HG02763 (cell line): ENCODE data around the gene GPALPP1.
"Not testable (repeated sequence)": the region's sequence is repeated elsewhere in the genome, so short reads cannot be mapped to it uniquely, and the experiment has no call there.

Experiments
- ATAC-seq: cut with Tn5 transposase; IDR thresholded peaks from one replicate; pipeline ENCODE4 v1.9.1; 2021; ENCODE audit warnings: mild to moderate bottlenecking, moderate library complexity; ENCODE audit not compliant: unreplicated experiment

The GPALPP1 gene

DNA sequence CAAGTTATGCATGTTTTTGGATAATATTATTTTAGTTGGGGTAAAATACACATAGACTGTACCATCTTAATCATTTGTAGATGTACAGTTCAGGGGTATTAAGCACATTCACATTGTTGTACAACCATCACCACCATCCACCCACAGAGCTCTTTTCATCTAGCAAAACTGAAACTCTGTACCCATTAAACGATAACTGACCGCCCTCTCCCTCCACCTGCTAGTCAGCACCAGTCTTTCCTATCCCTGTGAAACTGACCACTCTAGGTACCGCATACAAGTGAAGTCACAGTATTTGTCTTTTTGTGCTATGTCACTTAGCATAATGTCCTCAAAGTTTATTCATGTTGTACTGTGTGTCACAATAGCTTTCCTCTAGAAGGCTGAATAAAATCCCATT lies 70.7 kb downstream of the GPALPP1 start:
- no peak for ATAC-seq

DNA sequence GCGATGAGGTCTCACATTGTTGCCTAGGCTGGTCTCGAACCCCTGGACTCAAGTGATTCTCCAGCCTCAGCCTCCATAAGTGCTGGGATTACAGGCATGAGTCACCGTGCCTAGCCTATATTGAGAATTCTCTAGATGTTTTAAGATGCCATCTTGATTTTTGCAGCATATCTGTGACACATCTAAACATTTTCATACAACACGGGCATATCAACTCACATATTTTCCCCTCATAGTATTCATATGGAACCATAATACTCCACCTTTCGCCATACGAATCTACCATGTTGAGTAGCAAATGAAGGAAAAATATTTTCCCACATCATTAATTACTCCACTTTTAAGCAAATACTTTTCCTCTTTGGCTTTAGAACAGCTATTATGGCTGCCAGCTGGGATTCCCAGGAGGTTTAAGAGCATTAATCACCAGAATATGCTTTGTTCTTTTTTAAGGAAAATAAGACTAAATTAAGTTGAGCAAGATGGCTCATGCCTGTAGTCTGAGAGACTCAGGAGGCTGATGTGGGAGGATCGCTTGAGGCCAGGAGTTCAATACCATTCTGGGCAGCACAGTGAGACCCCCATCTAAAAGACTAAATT lies 74.0 kb downstream of the GPALPP1 start:
- ATAC-seq: no peak

DNA sequence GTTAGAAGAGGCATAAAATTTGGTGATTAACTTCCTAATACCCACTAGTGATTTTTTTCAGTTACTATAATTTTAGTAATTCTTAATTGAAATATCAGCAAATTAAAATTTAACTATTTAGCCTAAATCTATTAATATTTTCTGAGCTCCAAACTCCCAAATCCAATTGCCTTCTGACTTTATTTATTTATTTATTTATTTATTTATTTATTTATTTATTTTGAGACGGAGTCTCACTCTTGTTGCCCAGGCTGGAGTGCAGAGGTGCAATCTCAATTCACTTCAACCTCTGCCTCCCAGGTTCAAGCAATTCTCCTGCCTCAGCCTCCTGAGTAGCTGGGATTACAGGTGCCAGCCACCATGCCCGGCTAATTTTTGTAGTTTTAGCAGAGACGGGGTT lies 74.6 kb downstream of the GPALPP1 start:
- not testable (repeated sequence) for ATAC-seq

DNA sequence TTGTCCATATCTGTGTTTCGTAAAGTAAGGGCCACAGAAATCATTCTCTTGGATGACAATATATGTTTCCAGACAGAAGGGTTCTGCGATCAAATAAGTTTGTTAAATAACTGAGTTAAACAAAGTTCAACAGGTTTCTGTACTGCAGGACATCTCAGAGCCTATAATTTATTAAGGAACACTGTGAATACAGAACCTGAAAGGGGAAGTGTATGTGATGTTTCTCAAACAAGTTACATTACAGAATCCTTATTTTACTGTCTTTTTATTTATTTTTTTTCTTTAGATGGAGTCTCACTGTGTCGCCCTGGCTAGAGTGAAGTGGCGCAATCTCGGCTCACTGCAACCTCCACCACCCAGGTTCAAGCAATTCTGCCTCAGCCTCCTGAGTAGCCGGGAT lies 75.6 kb downstream of the GPALPP1 start:
- no peak for ATAC-seq

DNA sequence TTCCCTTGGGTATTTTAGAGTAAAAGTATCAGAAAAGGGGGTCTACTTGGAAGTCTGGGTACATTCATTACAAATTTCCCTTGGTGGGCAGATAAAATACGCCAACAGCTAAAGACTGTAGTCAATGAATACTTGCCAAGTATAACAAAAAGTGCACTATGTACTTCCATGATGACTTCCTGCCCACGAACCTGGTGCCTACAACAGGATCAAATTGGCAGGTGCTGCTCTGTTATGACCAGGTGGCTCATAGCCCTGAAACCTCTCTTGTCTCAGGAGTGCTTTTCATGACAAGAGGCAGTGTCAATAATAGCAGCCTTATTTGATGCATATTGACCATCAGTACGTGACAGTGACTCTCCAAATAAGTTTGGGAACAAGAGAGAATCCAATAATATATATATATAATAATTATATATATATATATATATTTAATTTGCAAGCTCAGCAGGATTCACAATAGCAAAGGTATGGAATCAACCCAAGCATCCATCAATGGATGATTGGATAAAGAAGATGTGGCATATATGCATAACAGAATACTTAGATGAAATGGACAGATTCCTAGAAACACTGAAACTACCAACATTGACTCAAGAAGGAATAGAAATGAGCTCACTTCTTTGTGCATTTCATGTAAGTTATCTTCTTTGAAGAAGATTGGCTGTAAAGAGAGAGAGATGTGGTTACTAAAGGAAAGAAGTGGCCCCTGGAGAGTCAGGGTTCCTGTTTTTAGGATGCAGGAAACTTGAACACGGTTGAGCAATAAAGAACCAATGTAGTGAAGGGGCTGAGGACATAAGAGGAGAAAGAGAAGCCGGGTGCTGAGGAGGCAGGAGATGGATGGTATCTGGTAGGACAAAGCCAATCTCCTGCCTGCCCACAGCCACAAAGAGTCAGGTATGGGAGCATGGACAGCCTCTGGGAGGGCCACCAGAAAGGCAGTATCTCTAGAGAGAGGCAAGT lies 79.0 kb downstream of the GPALPP1 start:
- no peak for ATAC-seq

DNA sequence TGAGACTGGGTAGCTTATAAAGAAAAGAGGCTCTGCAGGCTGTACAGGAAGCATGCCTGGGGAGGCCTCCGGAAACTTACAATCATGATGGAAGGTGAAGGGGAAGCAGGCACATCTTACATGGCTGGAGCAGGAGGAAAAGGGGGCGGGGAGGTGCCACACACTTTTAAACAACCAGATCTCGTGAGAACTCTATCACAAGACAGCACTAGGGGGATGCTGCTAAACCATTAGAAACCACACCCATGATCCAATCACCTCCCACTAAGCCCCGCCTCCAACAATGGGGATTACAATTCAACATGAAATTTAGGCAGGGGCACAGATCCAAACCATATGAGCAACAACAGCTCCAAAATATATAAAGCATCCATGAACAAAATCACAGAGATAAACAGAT lies 84.5 kb downstream of the GPALPP1 start:
- ATAC-seq: no peak

DNA sequence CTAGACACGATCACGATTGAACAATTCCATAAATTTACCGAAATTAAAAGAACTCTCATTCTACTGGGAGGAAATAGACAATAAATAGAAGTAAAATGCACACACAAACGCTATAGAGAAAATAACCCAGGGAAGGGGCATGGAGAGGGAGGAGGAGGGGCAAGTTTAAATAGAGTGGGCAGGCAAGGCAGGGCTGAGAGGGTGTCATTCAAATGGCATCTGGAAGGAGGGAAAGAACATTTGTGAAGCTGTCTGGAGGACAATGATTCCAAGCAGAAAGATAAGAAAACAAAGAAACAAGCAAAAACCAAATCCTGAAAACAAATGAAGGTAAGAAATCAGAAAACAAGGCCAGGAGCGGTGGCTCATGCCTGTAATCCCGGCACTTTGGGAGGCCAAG lies 85.4 kb downstream of the GPALPP1 start:
- no peak for ATAC-seq

DNA sequence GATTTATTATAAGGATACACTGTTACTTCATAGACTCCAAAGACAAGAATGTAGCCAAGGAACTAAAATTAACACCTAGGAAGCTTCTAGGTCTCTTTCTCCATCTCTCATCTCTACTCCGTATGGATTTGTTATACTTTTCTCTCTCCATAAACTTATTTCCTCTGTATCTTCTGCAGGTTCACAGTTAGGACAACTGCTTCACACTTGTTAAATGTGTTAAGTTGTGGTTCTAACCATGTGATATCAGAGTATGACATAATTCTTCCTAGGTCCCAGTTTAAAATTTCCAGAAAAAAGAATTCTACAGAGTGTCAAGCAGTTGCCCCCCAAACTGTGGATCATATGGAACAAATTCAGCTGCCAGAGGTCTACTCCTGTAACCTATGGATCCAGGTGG lies 88.7 kb downstream of the GPALPP1 start:
- ATAC-seq: no peak
